D721Med (cell line): ENCODE measurements around the gene DGCR6L.
"Not testable (repeated sequence)": the region's sequence is repeated elsewhere in the genome, so short reads cannot be mapped to it uniquely, and the experiment has no call there.

ENCODE experiments used
- DNase-seq: peaks from one replicate; pipeline ENCODE4 v3.0.0; 2011; ENCODE audit warnings: low spot score; ENCODE audit not compliant: insufficient read length
- FAIRE-seq: peaks from 2 replicates; lab custom pipeline; 2011; peaks lifted over from hg19 to GRCh38; lab: Jason Lieb, UNC
- TF ChIP-seq, protein P1 (sequence below): IDR thresholded peaks from 2 replicates; pipeline ENCODE4 v1.5.1; 2012; ENCODE audit warnings: mild to moderate bottlenecking, control low read depth; ENCODE audit not compliant: insufficient read depth; ENCODE audit errors: missing control alignments

Gene DGCR6L

DNA sequence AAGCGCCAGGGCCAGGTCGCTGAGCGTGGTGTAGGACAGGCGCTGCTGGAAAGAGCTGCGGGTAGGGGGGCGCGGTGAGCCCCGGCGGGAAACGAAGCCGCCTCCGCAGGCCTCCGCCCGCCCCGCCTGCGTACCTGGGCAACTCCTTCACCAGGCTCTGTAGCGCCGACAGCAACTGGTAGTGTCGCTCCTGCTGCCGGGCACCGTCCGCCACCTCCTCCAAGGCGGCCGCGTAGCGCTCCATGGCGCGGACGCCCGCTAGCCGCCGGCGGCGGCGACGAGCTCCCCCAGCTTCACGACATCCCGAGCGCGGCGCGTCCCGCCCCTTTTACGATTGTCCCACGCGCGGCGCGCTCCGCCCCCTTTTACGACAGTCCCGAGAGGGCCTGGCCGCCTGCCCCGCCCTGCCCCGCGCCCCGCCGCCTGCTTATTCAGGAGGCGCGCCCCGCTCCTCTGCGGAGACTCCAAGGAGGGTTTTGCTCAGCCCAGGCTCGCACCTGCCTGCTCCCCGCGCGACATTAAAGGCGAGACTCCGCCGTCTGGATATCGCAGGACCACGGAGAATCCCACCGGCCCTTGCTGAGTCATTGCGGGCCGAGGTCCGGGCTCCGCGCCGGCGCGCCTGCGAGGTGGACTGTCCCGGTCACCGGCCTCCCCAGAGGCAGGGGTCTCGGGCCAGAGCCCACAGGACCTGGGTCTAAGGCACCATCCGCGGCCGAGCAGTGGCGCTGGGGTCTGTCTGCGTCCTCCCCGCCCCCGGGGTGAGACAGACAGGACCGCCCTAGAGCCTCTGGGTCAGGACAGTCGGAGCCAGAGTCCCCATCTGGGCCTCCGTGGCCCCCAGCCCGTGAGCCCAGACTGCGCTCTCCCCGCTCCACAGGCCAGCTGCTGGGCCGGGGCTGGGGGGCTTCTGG, at the start of gene DGCR6L:
Gene DGCR6L, minus strand, starts transcription at position 316 of the 914 bp plus-strand sequence. Its CDS starts 72 bp downstream, at position 244.
- TF ChIP-seq, protein P1, sequence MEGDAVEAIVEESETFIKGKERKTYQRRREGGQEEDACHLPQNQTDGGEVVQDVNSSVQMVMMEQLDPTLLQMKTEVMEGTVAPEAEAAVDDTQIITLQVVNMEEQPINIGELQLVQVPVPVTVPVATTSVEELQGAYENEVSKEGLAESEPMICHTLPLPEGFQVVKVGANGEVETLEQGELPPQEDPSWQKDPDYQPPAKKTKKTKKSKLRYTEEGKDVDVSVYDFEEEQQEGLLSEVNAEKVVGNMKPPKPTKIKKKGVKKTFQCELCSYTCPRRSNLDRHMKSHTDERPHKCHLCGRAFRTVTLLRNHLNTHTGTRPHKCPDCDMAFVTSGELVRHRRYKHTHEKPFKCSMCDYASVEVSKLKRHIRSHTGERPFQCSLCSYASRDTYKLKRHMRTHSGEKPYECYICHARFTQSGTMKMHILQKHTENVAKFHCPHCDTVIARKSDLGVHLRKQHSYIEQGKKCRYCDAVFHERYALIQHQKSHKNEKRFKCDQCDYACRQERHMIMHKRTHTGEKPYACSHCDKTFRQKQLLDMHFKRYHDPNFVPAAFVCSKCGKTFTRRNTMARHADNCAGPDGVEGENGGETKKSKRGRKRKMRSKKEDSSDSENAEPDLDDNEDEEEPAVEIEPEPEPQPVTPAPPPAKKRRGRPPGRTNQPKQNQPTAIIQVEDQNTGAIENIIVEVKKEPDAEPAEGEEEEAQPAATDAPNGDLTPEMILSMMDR: no peak
- FAIRE-seq: no peak
- DNase-seq: peak; percentile 98

DNA sequence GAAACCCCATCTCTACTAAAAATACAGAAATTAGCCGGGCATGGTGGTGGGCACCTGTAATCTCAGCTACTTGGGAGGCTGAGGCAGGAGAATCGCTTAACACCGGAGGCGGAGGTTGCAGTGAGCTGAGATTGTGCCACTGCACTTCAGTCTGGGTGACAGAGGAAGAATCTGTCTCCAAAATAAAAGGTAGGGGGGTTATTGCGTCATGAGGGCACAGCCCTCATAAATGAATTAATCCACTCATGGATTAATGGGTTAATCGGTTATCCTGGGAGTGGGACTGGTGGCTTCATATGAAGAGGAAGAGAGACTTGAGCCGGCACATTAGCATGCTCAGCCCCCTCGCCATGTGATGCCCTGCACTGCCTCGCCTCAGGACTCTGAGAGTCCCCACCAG, 49.0 kb upstream of the DGCR6L start:
- DNase-seq, FAIRE-seq: not testable (repeated sequence)

DNA sequence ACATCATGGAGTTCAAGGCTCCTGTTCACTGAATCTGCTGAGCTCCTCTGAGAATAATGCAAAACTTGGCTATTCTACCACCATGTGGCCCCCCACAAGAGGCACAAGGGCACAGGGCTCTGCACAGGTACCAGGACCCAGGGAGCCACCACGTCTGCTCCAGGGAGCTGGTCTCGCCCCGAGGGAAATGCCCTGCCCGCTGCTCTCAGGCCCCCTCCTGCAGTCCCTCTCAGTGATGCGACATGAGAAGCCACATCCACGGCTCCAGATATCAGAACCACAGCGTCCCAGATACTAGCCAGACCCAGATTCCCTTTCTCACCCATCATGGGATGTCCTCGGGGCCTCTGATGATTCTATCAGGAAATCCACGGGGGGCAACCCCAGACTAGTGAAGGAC, 47.0 kb upstream of the DGCR6L start:
- FAIRE-seq, DNase-seq: not testable (repeated sequence)

DNA sequence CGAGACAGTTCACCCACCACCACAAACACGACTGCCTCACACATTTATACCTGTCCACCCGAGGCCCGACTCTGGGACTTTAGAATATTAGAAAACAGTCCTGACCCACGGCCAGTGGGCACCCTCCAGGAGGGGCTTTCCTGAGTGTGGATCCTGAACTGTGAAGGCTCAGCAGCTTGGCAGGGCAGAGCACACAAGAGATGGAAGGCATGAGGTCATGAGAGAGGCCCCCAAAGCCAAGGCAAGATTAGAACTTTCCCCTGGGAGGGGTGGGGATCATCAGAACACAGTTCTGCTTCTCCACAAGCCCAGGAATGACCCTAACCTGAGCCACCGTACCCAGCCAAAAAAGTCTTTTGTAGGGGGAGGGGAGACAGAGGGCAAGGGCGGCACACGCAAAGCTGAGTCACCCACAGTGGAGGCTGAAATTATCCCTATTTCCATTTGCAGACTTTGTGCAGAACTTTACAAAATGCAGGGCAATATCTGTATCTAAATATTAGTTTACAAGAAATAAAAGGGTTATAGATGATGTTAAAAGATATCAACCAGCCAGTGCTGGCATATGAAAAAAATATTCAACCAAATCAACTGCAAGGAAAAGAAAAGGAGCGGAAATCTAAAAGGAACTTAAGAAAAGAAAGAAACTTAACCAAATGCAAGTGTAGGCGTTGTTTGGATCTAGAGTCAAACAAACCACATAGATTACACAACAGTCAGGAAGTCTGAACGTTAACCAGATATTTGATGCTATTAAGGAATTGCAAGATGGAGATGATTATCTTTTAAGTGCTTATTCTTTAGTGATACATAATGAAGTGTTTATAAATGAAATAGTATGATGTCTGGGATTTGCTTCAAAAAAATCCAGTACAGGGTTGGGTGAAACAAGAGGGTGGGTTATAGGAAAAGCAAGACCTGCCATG, 44.7 kb upstream of the DGCR6L start:
- FAIRE-seq, DNase-seq: not testable (repeated sequence)

DNA sequence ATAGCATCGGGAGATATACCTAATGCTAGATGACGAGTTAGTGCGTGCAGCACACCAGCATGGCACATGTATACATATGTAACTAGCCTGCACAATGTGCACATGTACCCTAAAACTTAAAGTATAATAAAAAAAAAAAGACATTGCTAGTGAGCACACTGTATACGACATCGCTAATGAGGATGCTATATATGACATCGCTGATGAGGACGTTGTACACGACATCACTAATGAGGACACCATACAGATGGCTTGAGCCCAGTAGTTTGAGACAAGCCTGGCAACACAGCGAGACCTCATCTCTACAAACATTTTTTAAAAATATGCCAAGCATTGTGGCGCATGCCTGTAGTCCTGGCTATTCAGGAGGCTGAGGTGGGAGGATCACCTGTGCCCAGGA, 42.5 kb upstream of the DGCR6L start:
- DNase-seq, FAIRE-seq: not testable (repeated sequence)

DNA sequence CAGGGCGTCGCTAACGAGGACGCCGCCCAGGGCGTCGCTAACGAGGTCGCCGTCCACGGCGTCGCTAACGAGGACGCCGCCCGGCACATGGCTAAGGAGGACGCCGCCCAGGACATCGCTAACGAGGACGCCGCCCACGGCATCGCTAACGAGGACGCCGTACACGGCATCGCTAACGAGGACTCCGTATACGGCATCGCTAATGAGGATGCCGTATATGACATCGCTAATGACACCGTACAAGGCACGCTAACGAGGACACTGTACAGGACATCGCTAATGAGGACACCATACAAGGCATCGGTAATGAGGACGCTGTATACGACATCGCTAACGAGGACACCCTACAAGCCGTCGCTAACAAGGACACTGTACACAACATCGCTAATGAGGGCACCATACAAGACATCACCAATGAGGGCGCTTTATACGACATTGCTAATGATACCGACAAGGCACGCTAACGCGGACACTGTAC, 41.9 kb upstream of the DGCR6L start:
- DNase-seq, FAIRE-seq: not testable (repeated sequence)

DNA sequence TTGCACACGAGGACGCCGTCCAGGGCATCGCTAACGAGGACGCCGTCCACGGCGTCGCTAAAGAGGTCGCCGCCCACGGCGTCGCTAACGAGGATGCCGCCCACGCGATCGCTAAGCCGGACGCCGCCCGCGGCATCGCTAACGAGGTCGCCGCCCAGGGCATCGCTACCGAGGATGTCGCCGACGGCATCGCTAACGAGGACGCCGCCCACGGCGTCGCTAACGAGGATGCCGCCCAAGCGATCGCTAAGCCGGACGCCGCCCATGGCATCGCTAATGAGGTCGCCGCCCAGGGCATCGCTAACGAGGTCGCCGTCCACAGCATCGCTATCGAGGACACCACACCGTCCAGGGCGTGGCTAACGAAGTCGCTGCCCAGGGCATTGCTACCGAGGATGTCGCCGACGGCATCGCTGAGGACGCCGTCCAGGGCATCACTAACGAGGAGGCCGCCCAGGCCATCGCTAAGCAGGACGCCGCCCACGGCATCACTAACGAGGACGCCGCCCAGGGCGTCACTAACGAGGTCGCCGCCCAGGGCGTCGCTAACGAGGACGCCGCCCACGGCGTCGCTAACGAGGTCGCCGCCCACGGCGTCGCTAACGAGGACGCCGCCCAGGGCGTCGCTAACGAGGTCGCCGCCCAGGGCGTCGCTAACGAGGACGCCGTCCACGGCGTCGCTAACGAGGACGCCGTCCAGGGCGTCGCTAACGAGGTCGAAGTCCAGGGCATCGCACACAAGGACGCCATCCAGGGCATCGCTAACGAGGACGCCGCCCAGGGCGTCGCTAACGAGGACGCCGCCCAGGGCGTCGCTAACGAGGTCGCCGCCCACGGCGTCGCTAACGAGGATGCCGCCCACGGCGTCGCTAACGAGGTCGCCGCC, 41.2 kb upstream of the DGCR6L start:
- FAIRE-seq, DNase-seq: not testable (repeated sequence)

DNA sequence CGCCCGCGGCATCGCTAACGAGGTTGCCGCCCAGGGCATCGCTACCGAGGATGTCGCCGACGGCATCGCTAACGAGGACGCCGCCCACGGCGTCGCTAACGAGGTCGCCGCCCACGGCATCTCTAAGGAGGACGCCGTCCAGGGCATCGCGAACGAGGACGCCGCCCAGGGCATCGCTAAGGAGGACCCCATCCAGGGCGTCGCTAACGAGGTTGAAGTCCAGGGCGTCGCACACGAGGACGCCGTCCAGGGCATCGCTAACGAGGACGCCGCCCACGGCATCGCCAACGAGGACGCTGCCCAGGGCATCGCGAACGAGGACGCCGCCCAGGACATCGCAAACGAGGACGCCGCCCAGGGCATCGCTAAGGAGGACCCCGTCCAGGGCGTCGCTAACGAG, 40.4 kb upstream of the DGCR6L start:
- not testable (repeated sequence) for FAIRE-seq, DNase-seq

DNA sequence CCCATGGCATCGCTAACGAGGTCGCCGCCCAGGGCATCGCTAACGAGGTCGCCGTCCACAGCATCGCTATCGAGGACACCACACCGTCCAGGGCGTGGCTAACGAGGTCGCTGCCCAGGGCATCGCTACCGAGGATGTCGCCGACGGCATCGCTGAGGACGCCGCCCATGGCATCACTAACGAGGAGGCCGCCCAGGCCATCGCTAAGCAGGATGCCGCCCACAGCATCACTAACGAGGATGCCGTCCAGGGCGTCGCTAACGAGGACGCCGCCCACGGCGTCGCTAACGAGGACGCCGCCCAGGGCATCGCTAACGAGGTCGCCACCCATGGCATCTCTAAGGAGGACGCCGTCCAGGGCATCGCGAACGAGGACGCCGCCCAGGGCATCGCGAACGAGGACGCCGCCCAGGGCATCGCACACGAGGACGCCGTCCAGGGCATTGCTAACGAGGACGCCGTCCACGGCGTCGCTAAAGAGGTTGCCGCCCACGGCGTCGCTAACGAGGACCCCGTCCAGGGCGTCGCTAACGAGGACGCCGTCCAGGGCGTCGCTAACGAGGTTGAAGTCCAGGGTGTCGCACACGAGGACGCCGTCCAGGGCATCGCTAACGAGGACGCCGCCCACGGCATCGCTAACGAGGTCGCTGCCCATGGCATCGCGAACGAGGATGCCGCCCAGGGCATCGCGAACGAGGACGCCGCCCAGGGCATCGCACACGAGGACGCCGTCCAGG, 38.8 kb upstream of the DGCR6L start:
- FAIRE-seq, DNase-seq: not testable (repeated sequence)

DNA sequence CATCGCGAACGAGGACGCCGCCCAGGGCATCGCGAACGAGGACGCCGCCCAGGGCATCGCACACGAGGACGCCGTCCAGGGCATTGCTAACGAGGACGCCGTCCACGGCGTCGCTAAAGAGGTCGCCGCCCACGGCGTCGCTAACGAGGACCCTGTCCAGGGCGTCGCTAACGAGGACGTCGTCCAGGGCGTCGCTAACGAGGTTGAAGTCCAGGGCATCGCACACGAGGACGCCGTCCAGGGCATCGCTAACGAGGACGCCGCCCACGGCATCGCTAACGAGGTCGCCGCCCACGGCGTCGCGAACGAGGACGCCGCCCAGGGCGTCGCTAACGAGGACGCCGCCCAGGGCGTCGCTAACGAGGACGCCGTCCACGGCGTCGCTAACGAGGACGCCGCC, 38.1 kb upstream of the DGCR6L start:
- not testable (repeated sequence) for FAIRE-seq

DNA sequence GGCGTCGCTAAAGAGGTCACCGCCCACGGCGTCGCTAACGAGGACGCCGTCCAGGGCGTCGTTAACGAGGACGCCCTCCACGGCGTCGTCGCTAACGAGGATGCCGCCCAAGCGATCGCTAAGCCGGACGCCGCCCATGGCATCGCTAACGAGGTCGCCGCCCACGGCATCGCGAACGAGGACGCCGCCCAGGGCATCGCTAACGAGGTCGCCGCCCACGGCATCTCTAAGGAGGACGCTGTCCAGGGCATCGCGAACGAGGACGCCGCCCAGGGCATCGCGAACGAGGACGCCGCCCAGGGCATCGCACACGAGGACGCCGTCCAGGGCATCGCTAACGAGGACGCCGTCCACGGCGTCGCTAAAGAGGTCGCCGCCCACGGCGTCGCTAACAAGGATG, 37.0 kb upstream of the DGCR6L start:
- DNase-seq, FAIRE-seq: not testable (repeated sequence)

More for the DNA sequence above, 38.1 kb upstream of the DGCR6L start:
- not testable (repeated sequence) for DNase-seq

DNA sequence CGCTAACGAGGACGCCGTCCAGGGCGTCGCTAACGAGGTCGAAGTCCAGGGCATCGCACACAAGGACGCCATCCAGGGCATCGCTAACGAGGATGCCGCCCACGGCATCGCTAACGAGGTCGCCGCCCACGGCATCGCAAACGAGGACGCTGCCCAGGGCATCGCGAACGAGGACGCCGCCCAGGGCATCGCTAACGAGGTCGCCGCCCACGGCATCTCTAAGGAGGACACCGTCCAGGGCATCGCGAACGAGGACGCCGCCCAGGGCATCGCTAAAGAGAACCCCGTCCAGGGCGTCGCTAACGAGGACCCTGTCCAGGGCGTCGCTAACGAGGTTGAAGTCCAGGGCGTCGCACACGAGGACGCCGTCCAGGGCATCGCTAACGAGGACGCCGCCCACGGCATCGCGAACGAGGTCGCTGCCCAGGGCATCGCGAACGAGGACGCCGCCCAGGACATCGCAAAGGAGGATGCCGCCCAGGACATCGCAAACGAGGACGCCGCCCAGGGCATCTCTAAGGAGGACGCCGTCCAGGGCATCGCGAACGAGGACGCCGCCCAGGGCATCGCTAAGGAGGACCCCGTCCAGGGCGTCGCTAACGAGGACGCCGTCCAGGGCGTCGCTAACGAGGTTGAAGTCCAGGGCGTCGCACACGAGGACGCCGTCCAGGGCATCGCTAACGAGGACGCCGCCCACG, 36.2 kb upstream of the DGCR6L start:
- not testable (repeated sequence) for DNase-seq, FAIRE-seq
